Astrocyte (in vitro differentiated cells and primary cell): ENCODE data around the gene TRPM8. TPM values are rescaled to one million over a fixed set of nuclear protein-coding genes. Genes with fewer than 3 reads are reported as not detected.

Experiments used
- DNase-seq: peaks from one replicate; pipeline ENCODE4 v3.0.0-alpha.2; 2010; ENCODE audit warnings: low read depth
- FAIRE-seq: peaks from 2 replicates; lab custom pipeline; 2011; peaks lifted over from hg19 to GRCh38; lab: Jason Lieb, UNC
- H2AFZ ChIP-seq: 2 replicates; pipeline ENCODE4 v1.6.0; 2012; ENCODE audit warnings: low read depth, low read length, inconsistent platforms
- H3K27ac ChIP-seq: 2 replicates; pipeline ENCODE4 v1.5.1; 2011; ENCODE audit warnings: low read depth, low read length, inconsistent platforms
- H3K27me3 ChIP-seq: 2 replicates; pipeline ENCODE4 v1.6.0; 2011; ENCODE audit warnings: low read length, inconsistent platforms; ENCODE audit not compliant: insufficient read depth
- H3K36me3 ChIP-seq: 2 replicates; pipeline ENCODE4 v1.5.1; 2011; ENCODE audit warnings: low read length, inconsistent platforms; ENCODE audit not compliant: insufficient read depth
- H3K4me1 ChIP-seq: 2 replicates; pipeline ENCODE4 v1.5.1; 2011; ENCODE audit warnings: low read length, inconsistent platforms; ENCODE audit not compliant: insufficient read depth
- H3K4me2 ChIP-seq: 2 replicates; pipeline ENCODE4 v1.6.0; 2012; ENCODE audit warnings: low read length, inconsistent platforms
- H3K4me3 ChIP-seq: 2 replicates; pipeline ENCODE4 v1.5.1; 2011; ENCODE audit warnings: low read depth, mild to moderate bottlenecking, low read length, inconsistent platforms; ENCODE audit not compliant: insufficient read depth
- H3K79me2 ChIP-seq: 2 replicates; pipeline ENCODE4 v1.6.0; 2012; ENCODE audit warnings: mild to moderate bottlenecking, low read length, inconsistent platforms; ENCODE audit not compliant: insufficient read depth
- H3K9ac ChIP-seq: 2 replicates; pipeline ENCODE4 v1.6.0; 2012; ENCODE audit warnings: mild to moderate bottlenecking, low read length, inconsistent platforms
- H3K9me3 ChIP-seq: 2 replicates; pipeline ENCODE4 v1.5.1; 2012; ENCODE audit warnings: low read depth, mild to moderate bottlenecking, low read length, inconsistent platforms; ENCODE audit not compliant: insufficient read depth
- H4K20me1 ChIP-seq: 2 replicates; pipeline ENCODE4 v1.6.0; 2012; ENCODE audit warnings: low read length, inconsistent platforms; ENCODE audit not compliant: insufficient read depth
- H3K27ac Mint-ChIP-seq: one replicate; pipeline ENCODE4 v1.8.0; 2021; ENCODE audit warnings: mild to moderate bottlenecking, mixed read lengths; ENCODE audit not compliant: unreplicated experiment
- H3K27me3 Mint-ChIP-seq: one replicate; pipeline ENCODE4 v1.8.0; 2021; ENCODE audit warnings: low read depth, mixed read lengths; ENCODE audit not compliant: unreplicated experiment
- H3K36me3 Mint-ChIP-seq: one replicate; pipeline ENCODE4 v1.8.0; 2021; ENCODE audit warnings: low read depth, mixed read lengths; ENCODE audit not compliant: unreplicated experiment
- H3K4me1 Mint-ChIP-seq: one replicate; pipeline ENCODE4 v1.8.0; 2021; ENCODE audit warnings: low read depth, mixed read lengths; ENCODE audit not compliant: unreplicated experiment
- H3K4me3 Mint-ChIP-seq: one replicate; pipeline ENCODE4 v1.8.0; 2021; ENCODE audit warnings: mild to moderate bottlenecking, moderate library complexity, mixed read lengths; ENCODE audit not compliant: unreplicated experiment
- H3K9me3 Mint-ChIP-seq: one replicate; pipeline ENCODE4 v1.8.0; 2021; ENCODE audit warnings: mild to moderate bottlenecking, mixed read lengths; ENCODE audit not compliant: unreplicated experiment
- CTCF ChIP-seq: IDR thresholded peaks from 2 replicates; pipeline ENCODE4 v1.5.1; 2011; ENCODE audit warnings: low read depth, mild to moderate bottlenecking, inconsistent platforms, low read length, moderate library complexity; ENCODE audit not compliant: insufficient read depth
- EZH2 ChIP-seq: IDR thresholded peaks from 2 replicates; pipeline ENCODE4 v1.6.1; 2012; ENCODE audit warnings: mild to moderate bottlenecking, low read length, inconsistent platforms; ENCODE audit not compliant: insufficient read depth
- total RNA-seq: library from RNA; stranded (reverse); gene quantifications from 2 replicates; pipeline ENCODE4 v1.2.1, GENCODE V29; 2021

Gene TRPM8
- total RNA-seq, 1 donor from 2014 or later = 0.95 TPM

- H3K9ac ChIP-seq = no peak overlapping the region
- Mint-ChIP-seq H3K27ac (no peak overlapping the region), H3K4me1 (no peaks in the 10 kb centered on the region), H3K9me3 (no peaks in the 10 kb centered on the region), H3K4me3 (no peak overlapping the region), H3K36me3 (no peaks in the 10 kb centered on the region), H3K27me3 (peaks cover 13% of the 10 kb centered on the region)
- H3K9me3 ChIP-seq = no peaks in the 10 kb centered on the region
- no peak overlapping the region for H3K4me2 ChIP-seq
- H3K79me2 ChIP-seq = no peaks in the 10 kb centered on the region
- H4K20me1 ChIP-seq = no peaks in the 10 kb centered on the region
- H3K27me3 ChIP-seq = peaks cover 8% of the 10 kb centered on the region
- no peak overlapping the region for H2AFZ ChIP-seq
- FAIRE-seq = no peak
- H3K4me3 ChIP-seq = no peak overlapping the region
- no peak for DNase-seq
- TF ChIP-seq CTCF (no peak), EZH2 (no peak)
- no peaks in the 10 kb centered on the region for H3K4me1 ChIP-seq
- no peak overlapping the region for H3K27ac ChIP-seq
- no peaks in the 10 kb centered on the region for H3K36me3 ChIP-seq
These were observed 35.2 kb downstream of the TRPM8 start for GRCh38 chr2:233952335-233952734.

- H4K20me1 ChIP-seq = no peaks in the 10 kb centered on the region
- Mint-ChIP-seq H3K4me1 (no peaks in the 10 kb centered on the region), H3K4me3 (no peak overlapping the region), H3K9me3 (no peaks in the 10 kb centered on the region), H3K27ac (no peak overlapping the region), H3K27me3 (peaks cover 13% of the 10 kb centered on the region), H3K36me3 (no peaks in the 10 kb centered on the region)
- no peak for DNase-seq
- H2AFZ ChIP-seq = no peak overlapping the region
- H3K79me2 ChIP-seq = no peaks in the 10 kb centered on the region
- no peak overlapping the region for H3K4me3 ChIP-seq
- H3K27ac ChIP-seq = no peak overlapping the region
- no peak overlapping the region for H3K4me2 ChIP-seq
- H3K36me3 ChIP-seq = no peaks in the 10 kb centered on the region
- H3K9me3 ChIP-seq = no peaks in the 10 kb centered on the region
- no peaks in the 10 kb centered on the region for H3K4me1 ChIP-seq
- FAIRE-seq = no peak
- TF ChIP-seq EZH2 = no peak
- no peak for TF ChIP-seq CTCF
- H3K9ac ChIP-seq = no peak overlapping the region
- H3K27me3 ChIP-seq = peaks cover 8% of the 10 kb centered on the region
These were observed 36.1 kb downstream of the TRPM8 start for GRCh38 chr2:233953087-233953801.

GRCh38 chr2:233960203-233960602 lies 43.0 kb downstream of the TRPM8 start:
- no peaks in the 10 kb centered on the region for H3K36me3 ChIP-seq
- H2AFZ ChIP-seq = no peak overlapping the region
- no peak overlapping the region for H3K27ac ChIP-seq
- TF ChIP-seq CTCF (no peak), EZH2 (no peak)
- H3K36me3 Mint-ChIP-seq = no peaks in the 10 kb centered on the region
- H3K27me3 ChIP-seq = no peaks in the 10 kb centered on the region
- no peaks in the 10 kb centered on the region for H3K79me2 ChIP-seq
- no peak overlapping the region for H3K4me3 ChIP-seq
- no peak overlapping the region for H3K4me2 ChIP-seq
- H3K4me3 Mint-ChIP-seq = no peak overlapping the region
- no peaks in the 10 kb centered on the region for H3K4me1 ChIP-seq
- FAIRE-seq = no peak
- H3K27ac Mint-ChIP-seq = no peak overlapping the region
- H3K27me3 Mint-ChIP-seq = no peaks in the 10 kb centered on the region
- no peak overlapping the region for H3K9ac ChIP-seq
- H4K20me1 ChIP-seq = no peaks in the 10 kb centered on the region
- no peaks in the 10 kb centered on the region for H3K9me3 Mint-ChIP-seq
- DNase-seq = no peak
- peaks cover 7% of the 10 kb centered on the region for H3K4me1 Mint-ChIP-seq
- no peaks in the 10 kb centered on the region for H3K9me3 ChIP-seq
